ENCODE measurements around the gene MTFMT. TPM values are rescaled to one million over a fixed set of nuclear protein-coding genes. Genes with fewer than 3 reads are reported as not detected.

The MTFMT gene
- total RNA-seq, 1 donor from 2014 or later, result 13.9 TPM

- DNase-seq (ENCODE audit: low read depth in 2 of 2), result no peak
Measured at GRCh38 chr15:64987136-64987535, 42.3 kb downstream of the MTFMT start.

- peak; percentile 17 to 60 for DNase-seq (ENCODE audit: low read depth in 2 of 2)
Measured at GRCh38 chr15:64985366-64986033, 43.9 kb downstream of the MTFMT start.

- DNase-seq (ENCODE audit: low read depth in 2 of 2), result no peak
Measured at GRCh38 chr15:64982472-64982871, 47.0 kb downstream of the MTFMT start.

- DNase-seq (ENCODE audit: low read depth in 2 of 2), result no peak
Measured at GRCh38 chr15:64981812-64982431, 47.5 kb downstream of the MTFMT start.

- DNase-seq (ENCODE audit: low read depth in 2 of 2), result no peak
Measured at GRCh38 chr15:64979252-64979710, 50.2 kb downstream of the MTFMT start.

- no peak for DNase-seq (ENCODE audit: low read depth in 2 of 2)
Measured at GRCh38 chr15:64975390-64975789, 54.0 kb downstream of the MTFMT start.

- DNase-seq (ENCODE audit: low read depth in 2 of 2), result no peak
Measured at GRCh38 chr15:64970698-64971097, 58.7 kb downstream of the MTFMT start.

GRCh38 chr15:64969401-64969800 lies 60.0 kb downstream of the MTFMT start:
- no peak for DNase-seq (ENCODE audit: low read depth in 2 of 2)

- DNase-seq (ENCODE audit: low read depth in 2 of 2), result no peak
Measured at GRCh38 chr15:64961013-64961412, 68.4 kb downstream of the MTFMT start.

GRCh38 chr15:64960153-64960552 lies 69.3 kb downstream of the MTFMT start:
- no peak for DNase-seq (ENCODE audit: low read depth in 2 of 2)

GRCh38 chr15:64959128-64959527 lies 70.3 kb downstream of the MTFMT start:
- DNase-seq (ENCODE audit: low read depth in 2 of 2), result no peak

- no peak for DNase-seq (ENCODE audit: low read depth in 2 of 2)
Measured at GRCh38 chr15:64954395-64954794, 75.0 kb downstream of the MTFMT start.

- DNase-seq (ENCODE audit: low read depth in 2 of 2), result no peak
Measured at GRCh38 chr15:64951777-64952418, 77.5 kb downstream of the MTFMT start.

Other genes starting within 250 kb of the MTFMT start
- gene PIF1, start 204.0 kb downstream of the MTFMT start, total RNA-seq, result 1.8 and 5.4 TPM in 2 replicates
- gene PLEKHO2, start 187.7 kb downstream of the MTFMT start, total RNA-seq, result 47.1 and 62.7 TPM in 2 replicates
- 3.0 and 3.7 TPM in 2 replicates for gene ANKDD1A, start 117.7 kb downstream of the MTFMT start, total RNA-seq
- gene SPG21, start 39.7 kb downstream of the MTFMT start, total RNA-seq, result 51.6 and 69.6 TPM in 2 replicates
- gene SLC51B, start 15.7 kb upstream of the MTFMT start, total RNA-seq, result not detected in 2 replicates
- gene RASL12, start 38.4 kb upstream of the MTFMT start, total RNA-seq, result not detected in 2 replicates
- not detected in 2 replicates for gene KBTBD13, start 47.1 kb upstream of the MTFMT start, total RNA-seq
- gene UBAP1L, start 85.6 kb upstream of the MTFMT start, total RNA-seq, result 1.1 and 2.6 TPM in 2 replicates
- gene PDCD7, start 104.2 kb upstream of the MTFMT start, total RNA-seq, result 8.3 and 11.3 TPM in 2 replicates
- gene CLPX, start 155.7 kb upstream of the MTFMT start, total RNA-seq, result 24.2 and 31.7 TPM in 2 replicates
- gene CILP, start 181.8 kb upstream of the MTFMT start, total RNA-seq, result not detected in 2 replicates